Measurements from ENCODE around the gene SET. TPM values are rescaled to one million over a fixed set of nuclear protein-coding genes. Genes with fewer than 3 reads are reported as not detected.

SET gene
- total and polyA plus RNA-seq, 12 donors: 62.1 to 352 (median 184) TPM

DNA sequence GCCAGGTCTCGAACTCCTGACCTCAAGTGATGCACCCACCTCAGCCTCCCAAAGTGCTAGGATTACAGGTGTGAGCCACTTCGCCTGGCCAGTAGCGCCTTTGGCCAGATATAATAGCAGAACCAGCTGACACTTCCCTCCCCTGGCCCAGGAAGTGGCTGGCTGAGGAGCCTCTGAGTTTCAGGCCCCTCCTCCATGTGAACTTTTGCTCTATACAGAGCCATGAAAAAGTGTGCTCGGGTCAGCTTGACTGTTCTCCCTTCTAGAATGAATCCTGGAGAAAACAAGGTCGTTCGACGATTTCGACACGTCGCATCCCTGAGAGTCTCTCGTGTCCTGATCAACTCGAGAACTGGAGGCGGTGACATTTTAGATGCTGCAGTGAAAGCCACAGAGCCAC is 43.6 kb downstream of the SET start:
- TF ChIP-seq CTCF (IDR thresholded peaks at IDR 0.05) (no peak), POLR2A (IDR thresholded peaks at IDR 0.05) (no peak)
- no peak for DNase-seq
- Histone ChIP-seq H3K9me3 (replicated peaks in 1 of 3) (no peaks in the 10 kb centered on the region), H3K36me3 (replicated peaks in 1 of 2) (peaks cover 0 to 33% of the 10 kb centered on the region in 2 donors), H3K4me1 (replicated peaks in 1 of 2) (peaks cover 0 to 2% of the 10 kb centered on the region in 2 donors), H3K27me3 (no peaks in the 10 kb centered on the region), H3K27ac (no peak overlapping the region), H3K4me3 (no peak overlapping the region)
- WGBS, 4 donors: 65 to 82% (median 73%) methylated on average over 12 to 13 of the region's 13 CpGs
- intact Hi-C loops (cut with DNase I): no loop called here

DNA sequence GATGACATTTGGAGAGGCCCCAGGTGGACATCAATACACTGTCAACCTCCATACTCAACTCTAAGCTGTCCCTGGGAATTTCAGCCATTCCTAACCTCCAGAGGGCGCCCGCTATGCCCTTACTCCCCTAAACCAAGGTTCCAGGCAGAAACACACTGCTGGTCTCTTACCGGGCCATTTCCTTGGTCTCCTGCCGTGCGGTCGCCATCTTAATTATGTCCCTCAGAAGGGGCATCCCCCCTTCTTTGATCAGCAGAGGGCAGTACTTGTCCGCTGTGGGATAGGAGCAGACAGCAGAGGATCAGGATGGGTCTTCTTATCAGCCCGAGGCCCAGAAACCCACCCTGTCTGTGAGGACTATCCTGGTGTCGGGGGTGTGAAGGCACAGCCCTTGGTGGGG is 44.2 kb downstream of the SET start:
- Histone ChIP-seq H3K27ac (peak overlapping the region in 2 of 5 donors; percentile 52 to 61), H3K4me1 (replicated peaks in 1 of 2) (peaks cover 0 to 2% of the 10 kb centered on the region in 2 donors), H3K9me3 (replicated peaks in 1 of 3) (no peaks in the 10 kb centered on the region), H3K27me3 (no peaks in the 10 kb centered on the region), H3K36me3 (replicated peaks in 1 of 2) (peaks cover 0 to 33% of the 10 kb centered on the region in 2 donors), H3K4me3 (no peak overlapping the region)
- TF ChIP-seq CTCF (IDR thresholded peaks at IDR 0.05): peak; percentile 39 to 69 (median 66)
- TF ChIP-seq POLR2A (IDR thresholded peaks at IDR 0.05): no peak
- intact Hi-C loops (cut with DNase I): no loop called here
- WGBS, 4 donors: 14 to 24% (median 20%) methylated on average over 8 to 9 of the region's 9 CpGs
- DNase-seq: peak; percentile 75 to 94 (median 86)

GRCh38 chr9:128735373-128735772 is 46.4 kb downstream of the SET start:
- Histone ChIP-seq H3K27me3 (no peaks in the 10 kb centered on the region), H3K36me3 (replicated peaks in 1 of 2) (peaks cover 0 to 43% of the 10 kb centered on the region in 2 donors), H3K27ac (no peak overlapping the region), H3K4me3 (no peak overlapping the region), H3K9me3 (replicated peaks in 1 of 3) (no peaks in the 10 kb centered on the region), H3K4me1 (replicated peaks in 1 of 2) (peaks cover 0 to 2% of the 10 kb centered on the region in 2 donors)
- TF ChIP-seq POLR2A (IDR thresholded peaks at IDR 0.05) (no peak), CTCF (IDR thresholded peaks at IDR 0.05) (no peak)
- 61 to 76% (median 63%) methylated on average over 2 of the region's 2 CpGs for WGBS, 4 donors
- intact Hi-C loops (cut with DNase I): no loop called here
- peak in 5 of 7 donors; percentile 45 to 86 (median 72) for DNase-seq

DNA sequence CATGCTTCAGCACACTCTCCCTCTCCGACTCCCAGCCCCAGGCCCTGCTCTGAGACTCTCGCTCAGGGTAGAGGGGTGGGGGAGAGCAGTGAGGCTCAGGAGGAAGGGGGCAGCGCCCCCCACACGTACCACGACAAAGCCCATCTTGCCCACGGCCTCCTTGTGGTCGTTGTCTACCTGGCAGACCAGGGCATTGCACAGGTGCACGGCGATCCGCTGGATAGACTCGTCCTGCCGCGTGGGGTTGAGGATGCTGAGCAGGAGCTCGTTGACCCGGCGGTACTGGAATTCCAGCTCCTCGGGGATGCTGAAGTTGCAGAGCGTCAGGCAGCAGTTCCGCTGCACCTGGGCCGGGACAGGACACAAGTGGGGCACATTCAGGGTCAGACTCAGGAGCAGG is 53.4 kb downstream of the SET start:
- Histone ChIP-seq H3K4me3 (no peak overlapping the region), H3K27ac (no peak overlapping the region), H3K4me1 (replicated peaks in 1 of 2) (peaks cover 0 to 2% of the 10 kb centered on the region in 2 donors), H3K36me3 (replicated peaks in 1 of 2) (peaks cover 0 to 27% of the 10 kb centered on the region in 2 donors), H3K9me3 (replicated peaks in 1 of 3) (no peaks in the 10 kb centered on the region), H3K27me3 (no peaks in the 10 kb centered on the region)
- DNase-seq: no peak
- intact Hi-C loops (cut with DNase I): no loop called here
- 74 to 87% (median 83%) methylated on average over 4 to 20 of the region's 20 CpGs for WGBS, 4 donors
- TF ChIP-seq CTCF (IDR thresholded peaks at IDR 0.05) (no peak), POLR2A (IDR thresholded peaks at IDR 0.05) (no peak)

Data from adrenal gland (tissue), 12 donors.